A673 (cell line): ENCODE results near the gene CLDN12. TPM values are rescaled to one million over a fixed set of nuclear protein-coding genes. Genes with fewer than 3 reads are reported as not detected.

ENCODE experiments used
- BruUV-seq: library from RNA; stranded (reverse); fragments of 400-500 nt; replicated peaks from 2 replicates; lab custom pipeline; 2021; lab: Mats Ljungman, UMichigan
- CTCF ChIA-PET: fragments of 300-600 bp; sonication (Branson Sonifier 250); formaldehyde crosslinking; loops from one replicate; lab custom pipeline; 2022; ENCODE audit warnings: antibody characterized with exemption; lab: Charles Lee
- POLR2A ChIA-PET: fragments of 300-600 bp; sonication (Branson Sonifier 250); formaldehyde crosslinking; loops from one replicate; lab custom pipeline; 2022; ENCODE audit warnings: antibody characterized with exemption; ENCODE audit not compliant: low non-redundant PET; lab: Charles Lee
- DNase-seq: peaks from one replicate; pipeline ENCODE4 v3.0.0-alpha.2; 2015; ENCODE audit warnings: low spot score
- H3K27ac ChIP-seq: fragments of 200-600 bp; sonication (generic); 2 replicates; pipeline ENCODE4 v1.5.1; 2016; ENCODE audit warnings: mixed run types, low read depth, mild to moderate bottlenecking, mixed read lengths, antibody characterized with exemption, low read length; ENCODE audit not compliant: poor library complexity, severe bottlenecking
- H3K27me3 ChIP-seq: fragments of 200-600 bp; sonication (generic); replicated peaks from 2 replicates; pipeline ENCODE4 v1.6.1; 2017; ENCODE audit warnings: mixed run types, low read depth, mild to moderate bottlenecking, mixed read lengths, antibody characterized with exemption, low read length; ENCODE audit not compliant: insufficient read depth, poor library complexity
- H3K36me3 ChIP-seq: fragments of 200-600 bp; sonication (generic); 2 replicates; pipeline ENCODE4 v1.6.1; 2016; ENCODE audit warnings: mixed run types, mild to moderate bottlenecking, mixed read lengths, antibody characterized with exemption, low read length; ENCODE audit not compliant: insufficient read depth, poor library complexity, severe bottlenecking
- H3K4me1 ChIP-seq: fragments of 200-600 bp; sonication (generic); 2 replicates; pipeline ENCODE4 v1.6.1; 2017; ENCODE audit warnings: mixed run types, mild to moderate bottlenecking, mixed read lengths, antibody characterized with exemption, low read length; ENCODE audit not compliant: insufficient read depth, poor library complexity, severe bottlenecking
- H3K4me3 ChIP-seq: fragments of 200-600 bp; sonication (generic); 2 replicates; pipeline ENCODE4 v1.5.1; 2016; ENCODE audit warnings: low read depth, mixed run types, mild to moderate bottlenecking, mixed read lengths, low read length; ENCODE audit not compliant: poor library complexity, severe bottlenecking
- H3K9me3 ChIP-seq: fragments of 200-600 bp; sonication (generic); 2 replicates; pipeline ENCODE4 v1.6.1; 2016; ENCODE audit warnings: mixed run types, low read depth, mild to moderate bottlenecking, mixed read lengths, antibody characterized with exemption, low read length; ENCODE audit not compliant: poor library complexity, severe bottlenecking
- EZH2 ChIP-seq: fragments of 200-600 bp; sonication (generic); IDR thresholded peaks from 2 replicates; pipeline ENCODE4 v1.6.1; 2017; ENCODE audit warnings: borderline replicate concordance, low read depth, mild to moderate bottlenecking, mixed read lengths, antibody characterized with exemption, low read length; ENCODE audit not compliant: poor library complexity, severe bottlenecking
- intact Hi-C: fragments of 100-400 bp; cut with micrococcal nuclease; formaldehyde crosslinking; loops from one replicate; pipeline ENCODE4 v1.10.0; 2022; ENCODE audit not compliant: unreplicated experiment
- total RNA-seq: library from RNA; stranded (reverse); gene quantifications from 2 replicates; pipeline ENCODE4 v1.2.3, GENCODE V29; 2021
- TF ChIP-seq, protein P1 (sequence below): fragments of 300-800, 200-600 bp; sonication (generic); conservative IDR thresholded peaks from 2 replicates; pipeline ENCODE4 v1.5.1; 2017; ENCODE audit warnings: low read depth, mild to moderate bottlenecking, antibody characterized with exemption, low read length, moderate library complexity, mixed read lengths

The CLDN12 gene
- total RNA-seq, 1 experiment from 2014 or later = 32.9 TPM

DNA sequence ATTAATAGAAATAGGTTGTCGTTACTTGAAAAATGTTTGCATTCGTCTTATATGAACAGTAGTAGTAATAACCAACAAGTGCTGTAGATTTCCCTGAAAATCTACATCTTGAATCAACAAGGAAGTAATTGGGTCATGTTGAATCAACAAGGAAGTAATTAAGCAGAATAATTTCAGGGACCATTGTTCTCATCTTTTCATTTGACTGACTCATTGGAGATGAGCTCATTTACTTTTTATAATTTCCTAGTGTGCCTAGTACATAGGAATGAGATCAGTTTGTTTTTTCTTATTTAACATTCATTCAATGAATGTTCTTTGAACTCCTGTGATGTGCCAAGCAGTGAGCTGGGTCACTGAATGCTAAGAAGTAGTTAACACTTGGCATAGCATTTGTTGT is 8.2 kb downstream of the CLDN12 start:
- H3K27ac ChIP-seq = no peak overlapping the region
- no peaks in the 10 kb centered on the region for H3K27me3 ChIP-seq
- CTCF ChIA-PET = no interaction called here
- TF ChIP-seq, protein P1, sequence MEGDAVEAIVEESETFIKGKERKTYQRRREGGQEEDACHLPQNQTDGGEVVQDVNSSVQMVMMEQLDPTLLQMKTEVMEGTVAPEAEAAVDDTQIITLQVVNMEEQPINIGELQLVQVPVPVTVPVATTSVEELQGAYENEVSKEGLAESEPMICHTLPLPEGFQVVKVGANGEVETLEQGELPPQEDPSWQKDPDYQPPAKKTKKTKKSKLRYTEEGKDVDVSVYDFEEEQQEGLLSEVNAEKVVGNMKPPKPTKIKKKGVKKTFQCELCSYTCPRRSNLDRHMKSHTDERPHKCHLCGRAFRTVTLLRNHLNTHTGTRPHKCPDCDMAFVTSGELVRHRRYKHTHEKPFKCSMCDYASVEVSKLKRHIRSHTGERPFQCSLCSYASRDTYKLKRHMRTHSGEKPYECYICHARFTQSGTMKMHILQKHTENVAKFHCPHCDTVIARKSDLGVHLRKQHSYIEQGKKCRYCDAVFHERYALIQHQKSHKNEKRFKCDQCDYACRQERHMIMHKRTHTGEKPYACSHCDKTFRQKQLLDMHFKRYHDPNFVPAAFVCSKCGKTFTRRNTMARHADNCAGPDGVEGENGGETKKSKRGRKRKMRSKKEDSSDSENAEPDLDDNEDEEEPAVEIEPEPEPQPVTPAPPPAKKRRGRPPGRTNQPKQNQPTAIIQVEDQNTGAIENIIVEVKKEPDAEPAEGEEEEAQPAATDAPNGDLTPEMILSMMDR = no peak
- no peak for TF ChIP-seq EZH2
- DNase-seq = no peak
- intact Hi-C loops = loop anchor here (5.0 kb wide), 1 partner anchor 144 kb away; no protein-coding TSS in a partner anchor
- peaks cover 31% of the 10 kb centered on the region for H3K36me3 ChIP-seq
- peaks cover 6% of the 10 kb centered on the region for H3K4me1 ChIP-seq
- no peaks in the 10 kb centered on the region for H3K9me3 ChIP-seq
- POLR2A ChIA-PET = no interaction called here
- no TSS peak for BruUV-seq
- no peak overlapping the region for H3K4me3 ChIP-seq

DNA sequence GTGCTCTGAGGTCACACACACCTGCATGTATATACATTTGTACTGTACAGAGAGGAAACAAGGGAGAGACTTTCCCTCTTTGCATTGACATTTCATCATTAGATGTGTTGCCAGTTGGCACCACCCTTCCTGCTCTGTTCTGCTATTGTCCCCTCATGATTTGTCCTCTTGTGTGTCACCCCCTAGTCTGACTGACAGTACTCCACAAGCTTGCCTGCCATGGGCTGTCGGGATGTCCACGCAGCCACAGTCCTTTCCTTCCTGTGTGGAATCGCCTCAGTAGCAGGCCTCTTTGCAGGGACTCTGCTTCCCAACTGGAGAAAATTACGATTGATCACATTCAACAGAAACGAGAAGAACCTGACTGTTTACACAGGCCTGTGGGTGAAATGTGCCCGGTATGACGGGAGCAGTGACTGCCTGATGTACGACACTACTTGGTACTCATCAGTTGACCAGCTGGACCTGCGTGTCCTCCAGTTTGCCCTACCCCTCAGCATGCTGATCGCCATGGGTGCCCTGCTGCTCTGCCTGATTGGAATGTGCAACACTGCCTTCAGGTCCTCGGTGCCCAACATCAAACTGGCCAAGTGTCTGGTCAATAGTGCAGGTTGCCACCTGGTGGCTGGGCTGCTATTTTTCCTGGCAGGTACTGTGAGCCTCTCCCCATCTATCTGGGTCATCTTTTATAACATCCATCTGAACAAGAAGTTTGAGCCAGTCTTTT is 9.4 kb downstream of the CLDN12 start:
- POLR2A ChIA-PET = no interaction called here
- CTCF ChIA-PET = no interaction called here
- Histone ChIP-seq H3K9me3 (no peaks in the 10 kb centered on the region), H3K27me3 (no peaks in the 10 kb centered on the region), H3K4me3 (no peak overlapping the region), H3K27ac (no peak overlapping the region), H3K36me3 (peaks cover 25% of the 10 kb centered on the region), H3K4me1 (peaks cover 6% of the 10 kb centered on the region)
- TF ChIP-seq, protein P1 = peak; percentile 47
- TF ChIP-seq EZH2 = no peak
- intact Hi-C loops = loop anchor here (5.0 kb wide), 1 partner anchor 145 kb away; no protein-coding TSS in a partner anchor
- BruUV-seq = no TSS peak
- peak; percentile 31 for DNase-seq

DNA sequence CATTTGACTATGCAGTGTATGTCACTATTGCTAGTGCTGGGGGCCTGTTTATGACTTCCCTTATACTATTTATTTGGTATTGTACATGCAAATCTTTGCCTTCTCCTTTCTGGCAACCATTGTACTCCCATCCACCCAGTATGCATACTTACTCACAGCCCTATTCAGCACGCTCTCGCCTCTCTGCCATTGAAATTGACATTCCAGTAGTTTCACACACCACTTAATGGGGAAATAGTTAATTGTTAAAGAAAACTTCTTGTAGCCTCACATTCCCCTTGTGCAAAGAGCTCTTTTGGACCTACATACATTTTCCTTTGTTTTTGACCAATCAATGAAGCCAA is 9.9 kb downstream of the CLDN12 start:
- H3K27me3 ChIP-seq = no peaks in the 10 kb centered on the region
- H3K4me3 ChIP-seq = no peak overlapping the region
- BruUV-seq = no TSS peak
- no peaks in the 10 kb centered on the region for H3K9me3 ChIP-seq
- ChIA-PET POLR2A (no interaction called here), CTCF (no interaction called here)
- no peak for TF ChIP-seq EZH2
- TF ChIP-seq, protein P1 = no peak
- no peak overlapping the region for H3K27ac ChIP-seq
- no peak for DNase-seq
- peaks cover 20% of the 10 kb centered on the region for H3K36me3 ChIP-seq
- peaks cover 6% of the 10 kb centered on the region for H3K4me1 ChIP-seq
- intact Hi-C loops = loop anchor here (5.0 kb wide), 1 partner anchor 146 kb away; no protein-coding TSS in a partner anchor
